Measurements from ENCODE around the gene CEBPZOS.
"Not testable (repeated sequence)": the region's sequence is repeated elsewhere in the genome, so short reads cannot be mapped to it uniquely, and the experiment has no call there.

CEBPZOS gene

DNA sequence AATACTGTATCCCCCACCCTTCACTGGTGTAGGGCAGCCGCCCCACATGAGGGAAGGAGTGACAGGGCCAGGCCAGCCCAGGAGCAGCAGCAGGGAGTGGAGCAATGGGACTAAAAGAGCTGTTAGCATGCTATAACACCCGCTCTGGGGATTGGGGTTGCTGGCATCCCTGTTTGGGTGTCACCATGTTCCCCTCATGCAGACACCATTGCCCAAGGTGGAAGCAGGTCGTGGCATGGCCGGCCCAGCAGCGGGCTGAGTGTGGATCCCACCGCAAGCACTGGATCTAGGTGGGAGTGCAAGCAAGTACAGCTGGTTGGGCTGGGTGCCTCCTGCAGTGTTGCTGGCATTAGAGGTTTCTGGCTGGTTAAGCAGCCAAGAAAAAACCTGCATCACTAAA lies 4.5 kb upstream of the CEBPZOS start:
- no peak for DNase-seq

DNA sequence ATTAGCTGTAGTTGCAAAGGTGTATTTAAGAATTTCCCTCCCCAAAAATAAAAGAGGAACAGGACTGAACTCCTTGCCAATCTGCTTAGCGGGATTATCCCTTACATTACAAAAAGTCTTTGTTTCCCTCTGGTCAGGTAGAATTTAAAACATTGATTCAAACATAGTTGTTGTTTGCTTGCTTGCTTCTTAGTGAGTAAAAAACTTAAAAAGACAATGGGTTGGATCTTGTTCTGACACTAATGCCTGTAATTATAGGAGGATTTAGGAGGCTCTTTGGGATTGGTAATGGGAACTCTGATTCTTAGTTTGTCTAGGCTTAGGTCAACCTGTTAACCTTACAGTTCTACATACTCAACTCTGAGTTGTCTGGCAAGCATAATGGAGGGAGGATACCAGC lies 3.7 kb upstream of the CEBPZOS start:
- no peak for DNase-seq

DNA sequence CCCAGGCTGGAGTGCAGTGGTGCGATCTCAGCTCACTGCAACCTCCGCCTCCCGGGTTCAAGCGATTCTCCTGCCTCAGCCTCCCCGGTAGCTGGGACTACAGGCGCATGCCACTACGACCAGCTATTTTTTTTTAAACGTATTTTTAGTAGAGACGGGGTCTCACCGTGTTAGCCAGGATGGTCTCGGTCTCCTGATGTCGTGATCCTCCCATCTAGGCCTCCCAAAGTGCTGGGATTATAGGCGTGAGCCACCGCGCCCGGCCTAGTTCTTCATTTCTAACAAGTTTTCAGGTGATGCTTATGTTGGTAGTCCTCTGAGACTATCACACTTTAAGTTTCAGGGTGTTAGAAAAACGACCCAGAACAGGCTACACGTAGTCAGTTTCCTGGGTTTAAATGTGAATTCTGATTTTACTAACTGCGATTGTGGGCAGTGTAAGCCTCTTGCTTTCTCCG lies 405 bp upstream of the CEBPZOS start:
- DNase-seq, result not testable (repeated sequence)

DNA sequence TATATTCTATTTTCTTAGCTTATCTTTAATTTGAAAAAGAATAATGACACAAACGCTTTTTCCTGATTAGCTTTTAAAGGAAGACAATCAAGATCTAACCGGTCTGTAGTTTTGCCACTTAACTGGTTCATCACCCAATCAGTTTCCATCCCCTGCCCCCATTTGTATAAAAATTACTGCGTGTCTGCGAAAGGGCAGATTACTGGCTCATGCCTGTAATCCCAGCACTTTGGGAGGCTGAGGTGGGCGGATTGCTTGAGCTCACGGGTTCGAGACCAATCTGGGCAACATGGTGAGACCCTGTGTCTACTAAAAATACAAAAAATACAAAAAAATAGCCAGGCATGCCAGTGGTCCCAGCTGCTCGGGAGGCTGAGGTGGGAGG lies 2.4 kb downstream of the CEBPZOS start:
- no peak for DNase-seq

DNA sequence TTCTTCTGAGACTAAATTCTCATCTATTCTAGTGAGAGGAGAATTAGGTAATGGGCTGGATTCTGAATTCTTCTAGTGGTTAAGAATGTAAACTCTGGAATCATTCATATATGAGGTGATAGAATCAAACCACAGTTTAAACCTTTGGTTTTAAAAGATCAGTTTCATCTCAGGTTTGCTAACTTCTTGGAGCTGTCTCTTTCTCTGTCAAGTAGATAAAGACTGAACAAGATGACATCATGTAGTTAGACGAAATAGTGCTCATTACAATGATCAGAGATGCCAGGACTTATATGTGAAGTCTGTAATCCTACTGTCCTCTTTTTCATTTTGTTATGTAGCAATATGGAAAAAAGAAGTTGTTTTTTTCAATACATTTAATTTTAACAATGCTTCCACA lies 4.9 kb downstream of the CEBPZOS start:
- DNase-seq, result no peak

DNA sequence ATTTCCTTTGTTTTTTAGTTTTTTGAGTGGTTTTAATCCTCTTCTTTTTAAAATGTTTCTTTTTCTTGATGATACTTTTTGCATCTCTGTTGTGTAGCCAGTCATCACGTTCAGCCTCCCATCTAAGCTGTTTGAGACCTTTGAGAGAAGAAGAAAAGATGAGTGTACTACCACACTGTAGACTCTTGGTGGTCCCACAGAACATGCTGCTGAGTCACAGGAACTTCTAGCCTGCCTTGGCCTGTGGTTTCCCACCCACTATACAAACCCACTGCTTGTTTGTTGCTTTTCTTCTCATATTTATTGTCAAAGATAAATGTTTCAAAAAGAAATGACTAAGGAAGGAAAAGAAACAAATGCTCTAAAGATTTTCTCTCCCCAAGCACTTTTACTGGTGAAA lies 5.5 kb downstream of the CEBPZOS start:
- peak; percentile 76 for DNase-seq

DNA sequence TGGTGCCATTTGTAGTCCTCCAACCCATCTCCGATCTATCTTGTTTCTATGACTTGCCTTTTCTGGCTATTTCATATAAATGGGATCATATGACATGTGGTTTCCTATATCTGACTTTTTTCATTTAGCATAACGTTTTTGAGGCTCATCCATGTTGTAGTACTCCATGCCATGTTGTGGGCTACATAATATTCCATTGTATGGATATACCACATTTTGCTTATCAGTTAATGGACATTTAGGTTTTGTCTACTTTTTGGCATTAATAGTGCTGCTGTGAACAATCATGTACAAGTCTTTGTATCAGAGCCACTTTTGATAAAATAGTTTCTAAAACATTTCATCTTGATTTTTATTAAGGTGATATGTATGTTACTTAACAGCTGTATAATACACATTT lies 7.4 kb downstream of the CEBPZOS start:
- DNase-seq, result no peak

DNA sequence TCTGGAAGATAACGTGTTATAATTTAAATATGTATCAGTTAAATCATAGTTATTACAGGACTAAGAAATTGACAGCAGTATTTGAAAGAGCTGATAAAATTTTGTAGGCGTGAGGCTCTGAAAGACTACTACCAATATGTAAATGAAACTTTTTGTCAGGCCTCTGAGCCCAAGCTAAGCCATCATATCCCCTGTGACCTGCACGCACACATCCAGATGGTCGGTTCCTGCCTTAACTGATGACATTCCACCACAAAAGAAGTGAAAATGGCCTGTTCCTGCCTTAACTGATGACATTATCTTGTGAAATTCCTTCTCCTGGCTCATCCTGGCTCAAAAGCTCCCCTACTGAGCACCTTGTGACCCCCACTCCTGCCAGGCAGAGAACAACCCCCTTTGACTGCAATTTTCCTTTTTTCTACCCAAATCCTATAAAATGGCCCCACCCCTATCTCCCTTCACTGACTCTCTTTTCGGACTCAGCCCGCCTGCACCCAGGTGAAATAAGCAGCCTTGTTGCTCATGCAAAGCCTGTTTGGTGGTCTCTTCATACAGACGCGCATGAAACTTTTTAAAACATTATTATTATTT lies 8.9 kb downstream of the CEBPZOS start:
- not testable (repeated sequence) for DNase-seq

DNA sequence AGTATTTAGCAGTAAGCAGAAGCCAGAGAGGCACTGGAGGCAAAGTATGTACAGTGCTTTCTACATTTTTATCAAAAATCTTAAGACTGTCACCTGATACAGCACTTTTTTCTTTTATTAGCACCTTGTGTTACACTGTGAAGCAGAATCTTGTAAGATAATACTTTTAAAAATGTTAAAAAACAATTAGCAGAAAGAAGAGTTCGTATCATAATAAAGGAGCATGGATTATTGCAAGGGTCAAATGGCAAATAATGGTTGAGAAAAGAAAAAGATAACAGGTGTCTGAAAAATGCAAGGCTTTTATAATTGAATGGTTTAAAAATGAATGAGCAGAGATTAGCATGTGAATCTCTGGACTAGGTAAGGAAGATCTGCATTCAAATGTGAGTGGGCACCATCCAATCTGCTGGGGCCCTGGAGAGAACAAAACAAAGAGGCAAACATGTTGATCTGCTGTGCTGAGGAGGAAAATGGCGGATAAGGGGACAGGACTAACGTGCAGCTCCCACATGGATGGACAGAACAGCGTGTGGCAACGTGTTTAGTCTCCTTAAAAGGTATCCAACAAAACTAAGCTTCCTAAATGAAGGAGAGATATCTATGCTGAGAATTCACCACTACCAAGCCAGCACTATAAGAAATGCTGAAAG lies 9.5 kb downstream of the CEBPZOS start:
- DNase-seq, result no peak

DNA sequence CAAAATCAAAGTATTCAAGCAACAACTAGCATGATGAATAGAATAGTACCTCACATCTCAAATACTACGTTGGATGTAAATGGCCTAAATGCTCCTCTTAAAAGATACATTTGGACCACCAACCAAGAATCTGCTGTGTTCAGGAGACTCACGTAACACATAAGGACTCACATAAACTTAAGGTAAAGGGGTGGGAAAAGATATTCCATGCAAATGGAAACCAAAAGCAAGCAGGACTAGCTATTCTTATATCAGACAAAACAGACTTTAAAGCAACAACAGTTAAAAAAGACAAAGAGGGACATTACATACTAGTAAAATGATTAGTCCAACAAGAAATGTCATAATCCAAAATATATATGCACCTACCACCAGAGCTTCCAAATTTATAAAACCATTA lies 10.5 kb downstream of the CEBPZOS start:
- not testable (repeated sequence) for DNase-seq

DNA sequence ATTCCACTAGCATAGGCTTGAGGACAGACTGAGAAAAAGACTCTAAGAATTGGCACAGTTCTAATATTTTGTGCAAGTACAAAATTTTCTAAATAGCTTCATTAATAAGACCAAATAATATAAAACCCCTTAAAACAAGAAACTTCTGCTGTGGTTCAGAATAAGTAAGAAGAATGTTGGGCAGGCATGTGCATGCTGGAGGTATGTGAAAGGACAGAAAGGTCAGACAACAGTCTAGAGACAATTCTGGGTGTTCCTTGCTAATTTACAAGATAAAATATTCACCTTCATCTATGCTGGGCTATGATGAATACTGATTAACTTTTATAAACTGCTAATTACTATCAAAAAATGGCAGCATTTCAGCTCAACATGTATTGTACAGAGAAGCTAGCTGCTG lies 14.9 kb downstream of the CEBPZOS start:
- DNase-seq, result no peak

DNA sequence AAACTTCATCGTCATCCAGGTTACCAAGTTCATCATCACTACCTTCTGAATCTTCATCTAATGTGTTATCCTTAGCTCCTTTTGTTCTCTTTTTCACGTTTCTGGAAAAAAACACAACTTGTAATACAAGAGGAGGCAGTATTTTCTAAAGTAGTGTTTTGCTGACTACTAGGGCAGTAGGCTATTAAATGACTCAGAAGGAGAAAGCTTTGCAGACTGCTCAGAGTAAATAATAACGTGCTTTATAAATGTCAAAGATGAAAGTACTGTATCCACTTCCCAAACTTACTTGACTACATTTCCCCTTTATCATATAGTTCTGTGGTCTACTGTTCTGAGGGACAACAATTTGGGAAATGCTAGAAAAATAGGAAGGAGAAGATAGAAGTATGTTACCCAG lies 15.6 kb downstream of the CEBPZOS start:
- DNase-seq, result no peak

DNA sequence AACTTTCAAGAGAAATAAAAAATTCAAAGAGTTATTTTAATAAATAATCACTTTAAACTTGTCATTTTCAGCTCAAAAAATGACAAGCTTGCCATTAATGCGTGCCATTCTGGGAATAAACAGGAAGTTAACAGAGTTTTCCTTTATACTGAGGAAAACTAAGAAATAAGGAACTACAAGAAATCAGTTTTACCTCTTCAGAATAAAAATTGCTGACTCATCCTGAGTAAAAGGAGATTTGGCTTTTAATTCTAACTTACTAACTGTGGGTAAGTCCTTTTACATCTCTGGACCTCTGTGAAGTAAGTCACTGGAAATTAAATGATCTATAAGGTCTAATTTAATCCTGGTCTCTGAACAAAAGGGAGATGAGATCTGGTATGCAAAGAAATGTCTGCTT lies 19.0 kb downstream of the CEBPZOS start:
- peak; percentile 48 for DNase-seq

DNA sequence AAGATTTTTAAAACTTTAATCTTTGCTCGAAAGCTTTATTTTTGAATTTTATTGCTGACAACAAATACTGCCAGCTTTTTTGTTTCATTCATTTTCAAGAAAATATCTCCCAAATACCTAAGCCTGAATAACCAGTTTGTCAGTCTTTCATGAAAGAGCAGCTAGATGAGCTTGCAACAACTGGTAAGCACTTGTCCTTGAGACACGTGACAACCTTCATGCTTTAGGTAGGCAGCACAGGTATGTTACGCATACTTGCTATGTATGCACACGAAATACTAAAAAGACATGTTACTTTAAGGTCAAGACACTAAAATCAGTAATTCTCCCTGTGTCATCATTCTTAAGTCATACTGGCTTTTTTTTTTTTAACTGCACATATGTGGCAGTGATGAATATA lies 22.8 kb downstream of the CEBPZOS start:
- no peak for DNase-seq

DNA sequence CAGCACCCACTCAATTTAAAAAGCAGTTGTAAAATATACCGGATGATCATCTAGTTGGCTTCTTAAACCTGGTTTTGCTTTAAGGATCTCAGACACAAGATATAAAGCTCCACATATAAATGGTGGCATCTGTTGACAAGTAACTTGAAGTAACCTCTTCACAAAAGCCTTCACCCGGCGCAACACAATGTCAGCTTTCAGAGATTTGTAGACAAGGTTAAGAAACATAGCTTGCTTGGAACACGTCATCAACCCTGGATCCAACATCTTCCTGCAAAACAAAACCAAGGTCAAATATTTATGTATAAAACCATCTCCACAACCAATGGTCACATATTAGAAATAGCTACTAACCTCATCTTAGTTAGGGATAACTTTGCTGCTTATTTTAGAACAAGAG lies 26.8 kb downstream of the CEBPZOS start:
- no peak for DNase-seq

DNA sequence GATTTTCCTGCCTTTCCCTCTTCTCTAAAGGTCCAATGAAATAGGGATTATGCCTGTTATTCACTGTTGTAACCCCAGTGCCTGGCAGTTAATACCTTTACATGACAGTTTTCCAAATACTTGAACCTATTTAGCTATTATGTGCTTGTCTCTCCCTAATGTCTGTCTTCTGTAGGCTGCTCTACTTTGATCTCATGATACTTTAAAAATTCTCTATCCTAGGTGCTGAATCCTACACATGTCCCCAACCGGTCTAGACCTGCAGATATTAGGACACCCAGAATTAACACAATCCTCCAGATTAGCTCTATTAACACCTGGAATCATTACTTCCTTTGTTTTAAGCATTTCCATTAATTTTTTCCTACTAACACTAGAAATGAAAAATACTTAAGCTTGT lies 27.8 kb downstream of the CEBPZOS start:
- DNase-seq, result peak; percentile 18

DNA sequence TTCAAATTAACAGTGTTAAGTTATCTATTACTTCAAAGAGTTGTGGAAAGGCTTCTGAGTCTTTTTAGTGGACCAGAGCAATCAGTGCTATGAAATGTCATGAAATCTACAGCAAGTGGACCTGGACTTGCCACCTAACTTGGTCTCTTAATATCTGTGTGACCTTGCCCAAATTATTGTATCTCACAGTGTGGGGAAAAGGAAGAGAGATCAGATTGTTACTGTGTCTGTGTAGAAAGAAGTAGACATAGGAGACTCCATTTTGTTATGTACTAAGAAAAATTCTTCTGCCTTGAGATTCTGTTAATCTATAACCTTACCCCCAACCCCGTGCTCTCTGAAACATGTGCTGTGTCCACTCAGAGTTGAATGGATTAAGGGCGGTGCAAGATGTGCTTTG lies 28.8 kb downstream of the CEBPZOS start:
- not testable (repeated sequence) for DNase-seq

DNA sequence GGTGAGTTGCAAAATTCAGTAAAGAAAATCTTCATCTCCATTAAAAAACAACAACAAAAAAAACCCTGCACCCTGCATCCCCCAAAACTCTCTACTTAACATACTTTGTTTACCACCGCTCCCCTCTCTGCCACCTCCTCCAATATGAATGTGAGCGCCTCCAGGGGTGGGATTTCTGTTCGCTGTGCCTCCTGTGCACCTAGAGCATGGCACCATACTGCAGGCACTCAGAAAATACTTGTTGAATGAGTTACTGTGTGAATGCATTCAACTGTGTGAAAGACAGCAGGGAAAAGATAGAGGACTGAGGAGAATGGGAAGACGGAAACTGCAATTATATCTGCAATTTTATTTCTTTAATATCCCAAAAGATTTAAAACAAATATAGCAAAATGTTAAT lies 30.6 kb downstream of the CEBPZOS start:
- no peak for DNase-seq

DNA sequence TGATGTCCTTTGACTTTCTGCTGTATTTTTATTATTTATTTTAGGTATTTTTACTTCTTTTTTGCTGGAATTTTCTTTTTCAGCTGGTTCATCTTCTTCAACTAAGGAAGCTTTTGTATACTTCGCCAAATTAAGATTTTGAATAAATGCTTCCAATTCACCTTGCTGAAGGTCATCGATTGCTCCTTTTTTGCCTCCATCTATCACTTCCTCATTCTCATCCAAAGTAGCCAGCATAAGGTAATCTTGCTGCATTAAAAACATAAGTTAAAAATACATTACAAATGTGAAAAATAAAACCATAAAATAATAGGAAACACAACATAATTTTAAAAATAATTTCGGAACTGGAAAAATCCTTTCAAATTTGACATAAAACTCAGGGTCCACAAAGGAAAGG lies 32.5 kb downstream of the CEBPZOS start:
- DNase-seq, result no peak

DNA sequence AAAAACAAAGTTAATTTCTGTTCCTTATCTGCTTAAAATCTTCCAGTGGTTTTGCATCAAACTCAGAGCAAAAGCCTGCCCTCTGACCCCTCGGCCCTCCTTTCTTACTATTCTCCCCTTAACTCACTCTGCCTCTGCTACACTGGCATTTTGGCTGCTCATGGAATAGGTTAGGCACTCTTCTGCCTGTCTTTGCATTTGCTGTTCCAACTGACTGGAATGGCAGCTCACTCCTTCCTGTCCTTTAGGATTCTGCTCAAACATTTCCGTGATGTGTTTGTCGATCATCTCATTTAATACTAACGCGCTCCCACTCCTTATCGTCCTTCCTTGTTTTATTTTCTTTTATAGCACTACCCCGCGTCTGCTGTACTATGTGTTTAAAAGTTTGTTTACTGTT lies 34.3 kb downstream of the CEBPZOS start:
- peak; percentile 33 for DNase-seq

DNA sequence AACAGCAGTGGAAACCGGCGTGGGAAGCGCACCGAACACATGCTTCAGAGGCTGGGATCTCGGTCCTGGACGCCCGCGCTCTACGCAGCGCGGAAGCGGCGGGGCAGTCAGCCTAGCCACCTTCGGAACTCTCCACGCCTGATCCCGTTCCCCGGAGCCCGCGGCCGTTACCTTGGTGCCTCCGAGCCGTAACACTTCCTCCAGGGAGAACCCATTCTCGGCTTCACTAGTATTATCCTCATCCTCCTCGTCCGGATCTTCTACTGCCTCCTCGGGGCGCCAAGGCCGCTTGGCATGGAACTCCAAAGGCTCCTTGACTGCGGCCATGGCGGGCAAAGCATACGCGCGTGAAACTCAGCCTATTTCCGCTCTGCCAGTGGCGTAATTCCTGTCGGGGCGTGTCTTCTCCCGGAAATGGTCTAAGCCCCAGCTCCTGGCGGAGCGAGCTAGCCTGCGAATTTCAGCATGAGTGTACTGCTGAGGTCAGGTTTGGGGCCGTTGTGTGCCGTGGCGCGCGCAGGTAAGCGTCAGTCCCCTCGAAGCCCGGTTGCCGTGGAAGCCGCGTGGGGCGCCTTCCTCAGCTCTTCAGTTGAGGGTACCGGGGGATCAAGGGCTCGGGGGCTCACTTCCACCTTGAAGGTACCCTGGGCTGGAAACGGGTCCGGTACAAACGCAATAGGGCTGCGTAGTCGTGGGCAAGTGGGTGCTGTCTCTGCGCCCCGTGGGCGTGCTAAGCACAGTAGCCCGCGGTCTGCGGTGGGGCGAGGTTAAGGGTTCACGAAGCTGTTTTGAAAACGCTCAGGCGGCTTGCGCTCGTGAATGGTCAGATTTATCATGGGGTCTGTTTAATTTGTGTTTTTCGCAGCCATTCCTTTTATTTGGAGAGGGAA lies 35.2 kb downstream of the CEBPZOS start, which contains the start of the genes CEBPZ and NDUFAF7:
Gene CEBPZ (minus strand): TSS at position 356 of the 890 bp plus-strand sequence. CDS start 29 bp downstream, at position 327.
Gene NDUFAF7 (plus strand): TSS at position 418 of the 890 bp plus-strand sequence. CDS start 48 bp downstream, at position 466.
- peak; percentile 97 for DNase-seq

DNA sequence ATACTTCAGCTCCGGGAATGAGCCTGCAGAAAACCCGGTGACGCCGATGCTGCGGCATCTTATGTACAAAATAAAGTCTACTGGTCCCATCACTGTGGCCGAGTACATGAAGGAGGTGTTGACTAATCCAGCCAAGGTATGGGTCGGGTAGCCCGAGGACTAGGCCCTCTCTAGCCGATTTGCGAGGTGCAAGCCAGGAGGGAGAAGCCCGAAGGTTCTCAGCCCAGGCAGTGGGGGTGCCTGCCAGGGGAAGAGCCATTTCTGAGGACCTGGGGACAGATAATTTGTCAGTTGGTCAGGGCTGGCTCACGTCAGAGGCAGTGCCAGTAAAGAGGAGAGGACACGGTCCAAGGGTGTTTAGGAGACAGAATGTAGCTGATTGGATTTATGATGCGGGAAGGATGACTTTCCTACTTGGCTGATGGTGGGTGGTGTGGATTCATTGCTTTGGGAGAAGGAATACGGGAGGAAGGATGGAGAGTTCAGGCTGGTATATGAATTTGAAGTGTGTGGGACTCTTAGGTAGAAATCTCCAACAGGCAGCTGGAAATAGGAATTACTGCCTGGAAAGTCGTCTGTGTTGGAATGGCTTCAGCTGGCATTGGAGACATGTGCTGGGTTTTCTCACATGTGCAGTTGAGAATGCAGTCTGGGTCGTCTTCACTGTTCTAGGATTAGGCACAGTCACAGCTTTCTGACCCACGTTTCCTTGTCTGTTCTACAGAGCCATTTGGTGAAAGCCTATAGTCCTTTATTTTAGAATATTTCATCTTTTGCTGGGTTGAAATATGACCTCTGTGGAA lies 36.0 kb downstream of the CEBPZOS start:
- peak; percentile 24 for DNase-seq

DNA sequence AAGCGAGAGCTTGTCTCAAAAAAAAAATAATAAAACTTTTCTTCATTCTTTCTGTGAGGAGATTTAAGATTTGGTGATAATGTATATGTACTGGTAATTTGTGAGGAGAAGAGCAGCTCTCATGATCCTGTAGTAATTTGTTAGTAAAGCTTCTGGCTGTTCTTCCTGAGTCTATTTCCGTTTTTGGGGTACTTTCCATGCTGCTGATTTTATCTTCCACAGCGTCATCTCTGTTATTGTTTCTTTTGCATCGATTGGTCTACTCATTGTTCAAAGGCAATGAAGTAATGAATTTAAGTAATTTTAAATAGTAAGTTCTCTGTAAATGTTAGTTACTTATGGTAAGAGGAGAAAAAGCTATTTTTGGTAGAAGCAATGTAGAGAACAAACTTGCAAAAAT lies 47.1 kb downstream of the CEBPZOS start:
- DNase-seq, result no peak
